ENCODE measurements around the gene YJEFN3. TPM values are rescaled to one million over a fixed set of nuclear protein-coding genes. Genes with fewer than 3 reads are reported as not detected.
A peak's percentile ranks its signal among the peaks of the same experiment; 100 is the strongest.

YJEFN3 gene
- polyA plus RNA-seq, 3 donors: 2.3 TPM; not detected in 2

DNA sequence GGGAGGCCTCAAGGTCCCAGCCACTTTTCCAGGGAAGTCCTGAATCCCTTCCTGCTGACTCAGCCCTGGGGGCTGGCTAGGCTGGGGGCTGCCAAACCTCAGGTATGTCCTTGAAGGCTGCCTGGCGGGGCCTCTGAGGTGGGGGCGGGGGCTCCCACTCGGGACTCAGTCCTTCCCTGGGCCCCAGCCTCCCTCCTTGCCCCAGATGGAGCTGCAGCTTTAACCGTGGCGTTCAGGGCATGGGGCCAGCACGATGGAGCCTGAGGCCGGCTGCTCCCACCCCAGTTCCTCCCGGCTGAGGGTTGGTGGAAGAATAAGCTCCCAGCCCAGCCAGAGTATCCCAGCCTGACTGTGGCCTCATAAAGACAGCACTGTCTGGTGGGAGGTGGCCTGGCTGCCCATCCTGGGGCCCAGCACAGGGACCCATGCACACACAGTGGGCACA lies 21.8 kb downstream of the YJEFN3 start:
- H3K27ac Mint-ChIP-seq: peak overlapping the region in 1 of 7 donors; percentile 10
- H3K9me3 Mint-ChIP-seq: peaks cover 3 to 6% (median 5%) of the 10 kb centered on the region in 7 donors
- no peak overlapping the region for H3K4me3 Mint-ChIP-seq
- peaks cover 6% of the 10 kb centered on the region for H3K4me1 Mint-ChIP-seq
- Histone ChIP-seq H3K27ac (ENCODE audit: low read depth in 1 of 2, low read length in 2 of 2) (no peak overlapping the region), H3K4me1 (ENCODE audit: control insufficient read depth in 1 of 2, insufficient read depth in 2 of 2, low read length in 2 of 2) (peaks cover 0 to 3% of the 10 kb centered on the region in 2 donors), H4K20me1 (ENCODE audit: insufficient read depth, low read length) (no peaks in the 10 kb centered on the region), H3K79me2 (ENCODE audit: insufficient read depth, low read length) (no peaks in the 10 kb centered on the region), H3K4me3 (replicated peaks in 1 of 3; ENCODE audit: low read depth in 2 of 3, low read length in 3 of 3) (no peak overlapping the region), H3K27me3 (ENCODE audit: control insufficient read depth in 2 of 2, insufficient read depth in 2 of 2, low read length in 2 of 2) (no peaks in the 10 kb centered on the region), H3K36me3 (replicated peaks in 1 of 2; ENCODE audit: control insufficient read depth in 1 of 2, insufficient read depth in 2 of 2, low read length in 2 of 2) (no peaks in the 10 kb centered on the region), H3K9me3 (replicated peaks in 1 of 2; ENCODE audit: control insufficient read depth in 1 of 2, insufficient read depth in 1 of 2, low read length in 2 of 2) (peaks cover 0 to 6% of the 10 kb centered on the region in 2 donors), H3K9ac (ENCODE audit: insufficient read depth, low read length, poor library complexity, severe bottlenecking) (no peak overlapping the region), H3K4me2 (replicated peaks; ENCODE audit: extremely low read depth, low read length, poor library complexity, severe bottlenecking) (no peak overlapping the region), H2AFZ (ENCODE audit: insufficient read depth, low read depth, low read length, poor library complexity, severe bottlenecking) (no peak overlapping the region)
- intact Hi-C loops (cut with micrococcal nuclease): no loop called here
- peaks cover 2 to 4% (median 3%) of the 10 kb centered on the region in 3 donors for H3K27me3 Mint-ChIP-seq (ENCODE audit: low read depth in 3 of 3)
- no peak for TF ChIP-seq CTCF (IDR thresholded peaks at IDR 0.05)
- no peak for DNase-seq
- WGBS (ENCODE audit: insufficient coverage): 79% methylated on average over 6 of the region's 8 CpGs
- H3K36me3 Mint-ChIP-seq: no peaks in the 10 kb centered on the region

DNA sequence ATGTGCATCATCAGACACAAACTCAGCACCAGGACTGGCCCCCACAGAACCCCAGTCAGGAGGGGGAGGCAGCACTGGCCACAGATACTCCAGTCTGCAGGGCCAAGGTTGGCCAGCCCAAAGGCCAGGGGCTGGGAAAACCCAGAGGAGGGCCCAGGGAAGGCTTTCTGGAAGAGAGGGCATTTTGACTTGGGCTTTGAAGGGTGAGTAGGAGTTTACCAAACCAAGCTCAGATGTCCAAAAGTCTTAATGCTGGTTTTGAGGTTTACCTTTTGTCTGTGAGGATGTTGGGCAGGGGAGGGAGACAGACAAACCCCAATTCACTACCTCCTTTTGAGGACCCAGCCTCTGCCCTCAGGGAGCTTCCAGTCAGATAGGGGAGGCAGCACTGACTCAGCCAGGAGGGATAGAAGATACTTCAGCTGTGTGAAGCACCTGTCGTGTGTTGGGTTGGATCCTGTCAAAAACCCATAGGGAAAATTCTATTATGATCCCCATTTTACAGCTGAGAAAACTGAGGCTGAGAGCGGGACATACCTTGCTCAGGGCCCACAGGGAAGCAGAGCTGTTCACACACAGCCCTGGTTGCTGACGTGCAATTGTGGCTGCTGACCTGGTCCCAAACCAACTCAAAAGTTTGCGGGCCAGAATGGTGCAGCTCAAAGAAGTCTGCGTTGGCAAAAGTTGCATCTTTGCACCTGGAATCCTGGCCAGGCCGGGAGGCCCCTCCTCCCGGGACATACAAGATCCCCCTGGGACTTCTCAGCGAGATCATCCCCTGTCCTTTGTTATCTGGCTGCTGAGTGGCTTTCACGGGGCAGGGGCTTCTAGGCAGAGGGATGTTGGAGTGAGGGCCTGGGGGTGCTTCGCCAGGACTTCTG lies 22.5 kb downstream of the YJEFN3 start:
- Histone ChIP-seq H3K79me2 (ENCODE audit: insufficient read depth, low read length) (no peaks in the 10 kb centered on the region), H3K4me1 (ENCODE audit: control insufficient read depth in 1 of 2, insufficient read depth in 2 of 2, low read length in 2 of 2) (peaks cover 0 to 3% of the 10 kb centered on the region in 2 donors), H3K4me3 (replicated peaks in 1 of 3; ENCODE audit: low read depth in 2 of 3, low read length in 3 of 3) (no peak overlapping the region), H3K9me3 (replicated peaks in 1 of 2; ENCODE audit: control insufficient read depth in 1 of 2, insufficient read depth in 1 of 2, low read length in 2 of 2) (peaks cover 0 to 6% of the 10 kb centered on the region in 2 donors), H3K9ac (ENCODE audit: insufficient read depth, low read length, poor library complexity, severe bottlenecking) (no peak overlapping the region), H4K20me1 (ENCODE audit: insufficient read depth, low read length) (no peaks in the 10 kb centered on the region), H2AFZ (ENCODE audit: insufficient read depth, low read depth, low read length, poor library complexity, severe bottlenecking) (no peak overlapping the region), H3K36me3 (replicated peaks in 1 of 2; ENCODE audit: control insufficient read depth in 1 of 2, insufficient read depth in 2 of 2, low read length in 2 of 2) (no peaks in the 10 kb centered on the region), H3K27me3 (ENCODE audit: control insufficient read depth in 2 of 2, insufficient read depth in 2 of 2, low read length in 2 of 2) (no peaks in the 10 kb centered on the region), H3K27ac (ENCODE audit: low read depth in 1 of 2, low read length in 2 of 2) (no peak overlapping the region), H3K4me2 (replicated peaks; ENCODE audit: extremely low read depth, low read length, poor library complexity, severe bottlenecking) (no peak overlapping the region)
- H3K9me3 Mint-ChIP-seq: peaks cover 3 to 6% (median 5%) of the 10 kb centered on the region in 7 donors
- H3K27ac Mint-ChIP-seq: peak overlapping the region in 2 of 7 donors; percentile 10 to 30
- WGBS (ENCODE audit: insufficient coverage): 92% methylated on average over 10 of the region's 10 CpGs
- intact Hi-C loops (cut with micrococcal nuclease): no loop called here
- no peak for DNase-seq
- peaks cover 6% of the 10 kb centered on the region for H3K4me1 Mint-ChIP-seq
- no peak overlapping the region for H3K4me3 Mint-ChIP-seq
- no peak for TF ChIP-seq CTCF (IDR thresholded peaks at IDR 0.05)
- H3K27me3 Mint-ChIP-seq (ENCODE audit: low read depth in 3 of 3): peaks cover 2 to 4% (median 3%) of the 10 kb centered on the region in 3 donors
- no peaks in the 10 kb centered on the region for H3K36me3 Mint-ChIP-seq
